Caco-2 (cell line): ENCODE results near the gene PPP1R18. TPM values are rescaled to one million over a fixed set of nuclear protein-coding genes. Genes with fewer than 3 reads are reported as not detected.

Experiments
- BruUV-seq: library from RNA; stranded (reverse); fragments of 400-500 nt; replicated peaks from 2 replicates; lab custom pipeline; 2021; lab: Mats Ljungman, UMichigan
- CTCF ChIA-PET: fragments of 300-600 bp; sonication (Branson Sonifier 250); formaldehyde crosslinking; loops from one replicate; lab custom pipeline; 2022; ENCODE audit warnings: antibody characterized with exemption; lab: Charles Lee
- POLR2A ChIA-PET: fragments of 300-600 bp; sonication (Branson Sonifier 250); formaldehyde crosslinking; loops from one replicate; lab custom pipeline; 2022; ENCODE audit warnings: antibody characterized with exemption; lab: Charles Lee
- DNase-seq, 2 experiments: peaks; one replicate each; pipeline versions ENCODE4 v3.0.0 to v3.0.0-alpha.2; 2020 to 2022
- H3K27me3 ChIP-seq: replicated peaks from 2 replicates; pipeline ENCODE4 v1.6.0; 2011; ENCODE audit warnings: low read length; ENCODE audit not compliant: control insufficient read depth, insufficient read depth
- H3K36me3 ChIP-seq: 2 replicates; pipeline ENCODE4 v1.5.1; 2011; ENCODE audit warnings: low read length; ENCODE audit not compliant: control insufficient read depth, insufficient read depth
- H3K4me1 ChIP-seq: fragments of 250-450 bp; sonication (Bioruptor Pico); 2 replicates; pipeline ENCODE4 v1.5.1; 2020; ENCODE audit warnings: mild to moderate bottlenecking
- H3K4me3 ChIP-seq: 2 replicates; pipeline ENCODE4 v1.5.1; 2011; ENCODE audit warnings: low read depth, mild to moderate bottlenecking, control low read depth, low read length
- H3K9me3 ChIP-seq: fragments of 250-450 bp; sonication (Bioruptor Pico); 2 replicates; pipeline ENCODE4 v1.5.1; 2020; ENCODE audit warnings: mild to moderate bottlenecking, moderate library complexity
- H3K27ac Mint-ChIP-seq: one replicate; pipeline ENCODE4 v1.8.0; 2022; ENCODE audit warnings: mixed read lengths; ENCODE audit not compliant: unreplicated experiment
- H3K27me3 Mint-ChIP-seq: one replicate; pipeline ENCODE4 v1.8.0; 2022; ENCODE audit warnings: mixed read lengths; ENCODE audit not compliant: insufficient read depth, unreplicated experiment
- H3K36me3 Mint-ChIP-seq: one replicate; pipeline ENCODE4 v1.8.0; 2022; ENCODE audit warnings: mild to moderate bottlenecking, mixed read lengths; ENCODE audit not compliant: insufficient read depth, unreplicated experiment
- H3K4me1 Mint-ChIP-seq: one replicate; pipeline ENCODE4 v1.8.0; 2022; ENCODE audit warnings: low read depth, mixed read lengths; ENCODE audit not compliant: unreplicated experiment
- H3K4me3 Mint-ChIP-seq: one replicate; pipeline ENCODE4 v1.8.0; 2022; ENCODE audit warnings: mild to moderate bottlenecking, moderate library complexity, mixed read lengths; ENCODE audit not compliant: unreplicated experiment
- H3K9me3 Mint-ChIP-seq: one replicate; pipeline ENCODE4 v1.8.0; 2022; ENCODE audit warnings: mixed read lengths; ENCODE audit not compliant: unreplicated experiment
- CTCF ChIP-seq, 2 experiments: fragments of 200-600 bp in 1 of 2; IDR thresholded peaks; 1 replicate in 1 of 2; 2 replicates in 1 of 2; pipeline versions ENCODE4 v1.5.1 to v1.8.0; 2011 to 2022; ENCODE audit warnings: antibody characterized with exemption in 1 of 2, control low read depth in 1 of 2, inconsistent platforms in 1 of 2, low read depth in 1 of 2, low read length in 1 of 2, mild to moderate bottlenecking in 1 of 2, moderate library complexity in 1 of 2; ENCODE audit not compliant: insufficient read depth in 1 of 2, severe bottlenecking in 1 of 2, unreplicated experiment in 1 of 2
- intact Hi-C: fragments of 100-400 bp; cut with micrococcal nuclease; formaldehyde crosslinking; loops from one replicate; pipeline ENCODE4 v1.10.0; 2022; ENCODE audit not compliant: unreplicated experiment
- total RNA-seq: library from RNA; stranded (reverse); gene quantifications from 2 replicates; pipeline ENCODE4 v1.2.3, GENCODE V29; 2022

The PPP1R18 gene
- total RNA-seq, 1 experiment from 2014 or later = 6.6 TPM

GRCh38 chr6:30703821-30704220 lies 17.4 kb upstream of the PPP1R18 start:
- DNase-seq = no peak
- intact Hi-C loops = no loop called here
- BruUV-seq = no TSS peak

DNA sequence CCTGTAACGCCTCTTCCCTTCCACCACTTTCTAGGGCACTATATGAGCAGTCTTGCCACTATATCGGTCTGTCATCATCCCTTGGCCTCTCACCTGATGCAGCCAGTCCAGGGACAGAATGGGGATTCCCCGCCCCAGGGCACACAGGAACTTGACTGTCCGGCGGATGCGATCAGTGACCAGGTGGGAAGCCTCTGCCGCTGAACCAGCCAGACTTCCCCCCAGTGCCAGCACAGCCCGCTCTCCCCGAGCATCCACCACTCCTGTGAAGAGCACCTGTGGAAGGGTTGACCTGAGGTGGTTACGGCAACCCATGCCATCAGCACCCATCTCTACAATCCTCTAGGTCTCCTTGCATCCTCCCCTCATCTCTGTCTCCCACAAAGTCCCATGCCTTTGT lies 16.6 kb upstream of the PPP1R18 start:
- H3K36me3 Mint-ChIP-seq = peaks cover 44% of the 10 kb centered on the region
- Histone ChIP-seq H3K36me3 (no peaks in the 10 kb centered on the region), H3K9me3 (no peaks in the 10 kb centered on the region), H3K4me3 (no peak overlapping the region), H3K27me3 (no peaks in the 10 kb centered on the region), H3K4me1 (no peaks in the 10 kb centered on the region)
- no peaks in the 10 kb centered on the region for H3K27me3 Mint-ChIP-seq
- BruUV-seq = no TSS peak
- intact Hi-C loops = no loop called here
- H3K27ac Mint-ChIP-seq = no peak overlapping the region
- H3K4me1 Mint-ChIP-seq = peaks cover 5% of the 10 kb centered on the region
- TF ChIP-seq CTCF (IDR thresholded peaks at IDR 0.05; ENCODE audit: insufficient read depth in 1 of 2, low read depth in 1 of 2, low read length in 1 of 2, severe bottlenecking in 1 of 2, unreplicated experiment in 1 of 2) = no peak
- H3K9me3 Mint-ChIP-seq = no peaks in the 10 kb centered on the region
- CTCF ChIA-PET = no interaction called here
- H3K4me3 Mint-ChIP-seq = no peak overlapping the region
- no peak for DNase-seq
- POLR2A ChIA-PET = no interaction called here

More at GRCh38 chr6:30703821-30704220, 17.4 kb upstream of the PPP1R18 start:
- Mint-ChIP-seq H3K36me3 (peaks cover 46% of the 10 kb centered on the region), H3K27ac (no peak overlapping the region), H3K27me3 (no peaks in the 10 kb centered on the region), H3K4me1 (peaks cover 7% of the 10 kb centered on the region), H3K4me3 (no peak overlapping the region), H3K9me3 (no peaks in the 10 kb centered on the region)
- TF ChIP-seq CTCF (IDR thresholded peaks at IDR 0.05; ENCODE audit: insufficient read depth in 1 of 2, low read depth in 1 of 2, low read length in 1 of 2, severe bottlenecking in 1 of 2, unreplicated experiment in 1 of 2) = no peak
- H3K36me3 ChIP-seq = no peaks in the 10 kb centered on the region
- CTCF ChIA-PET = interaction anchor here (0.8 kb wide), 1 partner anchor 14 kb away, joined by 3 read pairs; no protein-coding TSS in a partner anchor
- no peak overlapping the region for H3K4me3 ChIP-seq
- H3K9me3 ChIP-seq = no peaks in the 10 kb centered on the region
- no peaks in the 10 kb centered on the region for H3K27me3 ChIP-seq
- POLR2A ChIA-PET = interaction anchor here (0.6 to 0.8 kb wide), 2 partner anchors 51 to 52 kb away, joined by 3 read pairs; no protein-coding TSS in a partner anchor
- no peaks in the 10 kb centered on the region for H3K4me1 ChIP-seq

DNA sequence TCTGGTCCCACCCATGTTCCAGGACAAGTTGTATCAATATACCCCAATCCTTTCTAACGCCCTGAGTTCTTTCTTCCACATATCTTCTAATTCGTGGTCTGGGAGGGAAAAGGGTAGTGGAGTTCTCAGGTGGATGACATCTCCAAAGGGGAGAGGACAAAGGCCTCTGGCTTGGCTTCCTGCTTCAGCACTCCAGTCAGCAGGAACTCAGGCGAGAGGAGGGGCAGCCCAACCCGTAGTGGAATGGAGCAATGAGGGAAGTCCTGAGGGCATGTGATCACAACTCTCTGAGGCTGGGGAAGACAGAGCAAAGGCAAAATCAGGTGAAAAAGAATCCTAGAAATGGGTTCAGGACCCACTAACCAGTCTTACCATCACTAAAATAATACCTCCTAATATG lies 13.9 kb upstream of the PPP1R18 start:
- POLR2A ChIA-PET = no interaction called here
- intact Hi-C loops = no loop called here

More for the DNA sequence above, 13.9 kb upstream of the PPP1R18 start:
- Mint-ChIP-seq H3K4me3 (no peak overlapping the region), H3K36me3 (peaks cover 35% of the 10 kb centered on the region), H3K27ac (no peak overlapping the region), H3K9me3 (no peaks in the 10 kb centered on the region), H3K4me1 (peaks cover under 1% of the 10 kb centered on the region), H3K27me3 (no peaks in the 10 kb centered on the region)
- no TSS peak for BruUV-seq
- Histone ChIP-seq H3K36me3 (no peaks in the 10 kb centered on the region), H3K9me3 (no peaks in the 10 kb centered on the region), H3K4me3 (no peak overlapping the region), H3K4me1 (peaks cover 7% of the 10 kb centered on the region), H3K27me3 (no peaks in the 10 kb centered on the region)
- DNase-seq = peak; percentile 29 to 47
- CTCF ChIA-PET = no interaction called here
- no peak for TF ChIP-seq CTCF (IDR thresholded peaks at IDR 0.05; ENCODE audit: insufficient read depth in 1 of 2, low read depth in 1 of 2, low read length in 1 of 2, severe bottlenecking in 1 of 2, unreplicated experiment in 1 of 2)
